Uterus (tissue), 2 donors: ENCODE data around the gene PDE3B.

Experiments
- POLR2A ChIP-seq, 2 donors: fragments of 450-650 bp; IDR thresholded peaks; one replicate each; pipeline ENCODE4 v1.6.1; 2016; ENCODE audit warnings: antibody characterized with exemption in 2 of 2, mild to moderate bottlenecking in 1 of 2, moderate library complexity in 1 of 2
- TF ChIP-seq, protein P1 (sequence below), 4 experiments: fragments of 200-600 bp in 2 of 4; fragments of 450-650 bp in 2 of 4; sonication (generic) in 2 of 4; IDR thresholded peaks; one replicate each; pipeline ENCODE4 v1.5.1; 2016 to 2019; ENCODE audit warnings: antibody characterized with exemption in 4 of 4, mild to moderate bottlenecking in 2 of 4, moderate library complexity in 1 of 4

DNA sequence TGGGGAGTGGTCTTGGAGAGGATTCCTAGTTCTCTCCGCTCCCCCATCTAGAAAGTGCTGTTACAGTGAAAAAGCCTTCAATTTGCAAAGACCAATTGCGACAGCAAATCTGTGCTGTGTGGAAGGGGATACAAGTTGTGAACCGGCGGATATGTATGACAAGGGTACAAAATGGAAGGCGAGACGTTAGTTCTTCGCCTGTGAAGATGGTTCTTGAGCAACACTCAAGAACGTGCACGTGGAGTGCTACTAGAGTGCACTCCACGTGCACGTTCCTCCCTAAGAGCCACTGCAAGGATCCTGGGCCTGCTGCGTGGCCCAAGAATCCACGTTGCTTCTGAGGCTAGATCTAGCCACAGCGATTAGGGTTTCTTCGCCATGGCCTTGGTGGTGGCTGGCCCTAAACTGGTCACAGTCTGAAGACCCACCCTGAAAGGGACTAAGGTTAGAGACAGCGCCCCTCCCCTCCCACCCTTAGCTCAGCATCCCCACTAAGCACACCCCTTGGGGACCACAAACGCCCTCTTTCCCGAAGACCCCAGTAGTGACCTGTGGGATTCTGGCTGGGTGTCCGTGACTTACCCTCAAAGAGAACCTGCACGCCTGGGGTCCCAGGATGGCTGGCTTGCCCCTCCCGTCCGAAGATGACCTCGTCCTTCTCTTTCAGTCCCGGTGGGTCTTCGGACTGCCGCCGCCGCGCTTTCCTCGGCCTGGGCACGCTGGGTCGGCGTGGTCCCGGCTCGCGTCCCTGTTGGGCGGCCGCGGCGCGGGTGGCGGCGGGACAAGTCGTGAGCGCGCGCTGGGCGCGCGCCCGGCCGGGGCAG lies 519 bp upstream of the PDE3B start:
- TF ChIP-seq, protein P1, sequence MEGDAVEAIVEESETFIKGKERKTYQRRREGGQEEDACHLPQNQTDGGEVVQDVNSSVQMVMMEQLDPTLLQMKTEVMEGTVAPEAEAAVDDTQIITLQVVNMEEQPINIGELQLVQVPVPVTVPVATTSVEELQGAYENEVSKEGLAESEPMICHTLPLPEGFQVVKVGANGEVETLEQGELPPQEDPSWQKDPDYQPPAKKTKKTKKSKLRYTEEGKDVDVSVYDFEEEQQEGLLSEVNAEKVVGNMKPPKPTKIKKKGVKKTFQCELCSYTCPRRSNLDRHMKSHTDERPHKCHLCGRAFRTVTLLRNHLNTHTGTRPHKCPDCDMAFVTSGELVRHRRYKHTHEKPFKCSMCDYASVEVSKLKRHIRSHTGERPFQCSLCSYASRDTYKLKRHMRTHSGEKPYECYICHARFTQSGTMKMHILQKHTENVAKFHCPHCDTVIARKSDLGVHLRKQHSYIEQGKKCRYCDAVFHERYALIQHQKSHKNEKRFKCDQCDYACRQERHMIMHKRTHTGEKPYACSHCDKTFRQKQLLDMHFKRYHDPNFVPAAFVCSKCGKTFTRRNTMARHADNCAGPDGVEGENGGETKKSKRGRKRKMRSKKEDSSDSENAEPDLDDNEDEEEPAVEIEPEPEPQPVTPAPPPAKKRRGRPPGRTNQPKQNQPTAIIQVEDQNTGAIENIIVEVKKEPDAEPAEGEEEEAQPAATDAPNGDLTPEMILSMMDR (IDR thresholded peaks at IDR 0.05) = no peak
- no peak for TF ChIP-seq POLR2A (IDR thresholded peaks at IDR 0.05)
